PFSK-1 (cell line): ENCODE data around the gene TPSB2.
"Not testable (repeated sequence)": the region's sequence is repeated elsewhere in the genome, so short reads cannot be mapped to it uniquely, and the experiment has no call there.

ENCODE experiments used
- POLR2AphosphoS5 ChIP-seq: IDR thresholded peaks from 2 replicates; pipeline ENCODE4 v1.6.1; 2012; ENCODE audit warnings: low read depth, mild to moderate bottlenecking, control low read depth, low read length, moderate library complexity
- TAF1 ChIP-seq: IDR thresholded peaks from 2 replicates; pipeline ENCODE4 v1.6.1; 2012; ENCODE audit warnings: low read length, control low read depth, borderline replicate concordance; ENCODE audit not compliant: insufficient read depth
- TF ChIP-seq, protein P1 (sequence below), 2 experiments: IDR thresholded peaks; 2 replicates each; pipeline versions ENCODE4 v1.6.1 to v1.8.0; 2011 to 2012; ENCODE audit warnings: low read depth in 2 of 2, low read length in 2 of 2, control low read depth in 1 of 2, inconsistent platforms in 1 of 2, mild to moderate bottlenecking in 1 of 2, moderate library complexity in 1 of 2; ENCODE audit not compliant: insufficient read depth in 1 of 2

DNA sequence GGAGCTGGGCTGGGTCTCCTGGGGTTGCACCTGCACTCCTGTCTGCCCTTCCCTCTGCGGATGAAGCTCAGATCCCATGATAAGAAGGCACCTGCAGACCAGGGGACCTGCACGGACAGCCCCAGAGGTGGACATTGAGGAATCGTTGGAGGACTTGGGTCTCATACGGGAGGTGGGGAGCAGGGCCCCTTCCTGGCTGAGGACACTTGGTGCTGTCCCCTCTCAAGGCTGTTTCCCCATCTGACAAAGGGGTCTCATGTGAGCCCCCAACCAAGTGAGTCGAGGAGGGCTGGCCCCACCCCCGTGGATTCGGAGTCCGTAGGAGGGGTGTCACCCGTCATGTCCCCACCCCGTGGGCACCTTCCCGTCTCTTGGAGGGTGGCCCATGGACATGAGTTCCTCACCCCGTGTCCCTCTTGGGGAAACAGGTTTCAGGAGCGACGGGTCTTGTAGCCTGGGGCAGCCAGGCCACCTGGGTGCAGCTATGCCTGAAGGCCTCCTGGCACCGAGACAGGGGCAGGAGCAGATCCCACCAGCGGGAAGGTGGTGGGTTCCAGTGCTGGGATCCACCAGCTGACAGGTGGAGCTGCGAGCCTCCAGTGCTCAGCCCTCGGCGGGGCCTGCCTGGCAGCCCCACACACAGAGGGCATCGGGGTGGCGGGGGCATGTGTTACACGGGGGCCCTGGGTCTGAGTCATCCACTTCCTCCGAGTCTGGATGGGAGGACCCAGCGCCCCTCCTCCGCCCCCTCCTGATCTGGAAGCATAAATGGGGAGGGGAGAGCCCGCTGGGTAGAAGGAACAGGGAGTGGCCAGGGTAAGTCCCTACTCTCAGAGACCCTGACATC, 25.5 kb upstream of the TPSB2 start, which contains the start of gene TPSD1:
- not testable (repeated sequence) for TF ChIP-seq TAF1, POLR2AphosphoS5
- TF ChIP-seq, protein P1, sequence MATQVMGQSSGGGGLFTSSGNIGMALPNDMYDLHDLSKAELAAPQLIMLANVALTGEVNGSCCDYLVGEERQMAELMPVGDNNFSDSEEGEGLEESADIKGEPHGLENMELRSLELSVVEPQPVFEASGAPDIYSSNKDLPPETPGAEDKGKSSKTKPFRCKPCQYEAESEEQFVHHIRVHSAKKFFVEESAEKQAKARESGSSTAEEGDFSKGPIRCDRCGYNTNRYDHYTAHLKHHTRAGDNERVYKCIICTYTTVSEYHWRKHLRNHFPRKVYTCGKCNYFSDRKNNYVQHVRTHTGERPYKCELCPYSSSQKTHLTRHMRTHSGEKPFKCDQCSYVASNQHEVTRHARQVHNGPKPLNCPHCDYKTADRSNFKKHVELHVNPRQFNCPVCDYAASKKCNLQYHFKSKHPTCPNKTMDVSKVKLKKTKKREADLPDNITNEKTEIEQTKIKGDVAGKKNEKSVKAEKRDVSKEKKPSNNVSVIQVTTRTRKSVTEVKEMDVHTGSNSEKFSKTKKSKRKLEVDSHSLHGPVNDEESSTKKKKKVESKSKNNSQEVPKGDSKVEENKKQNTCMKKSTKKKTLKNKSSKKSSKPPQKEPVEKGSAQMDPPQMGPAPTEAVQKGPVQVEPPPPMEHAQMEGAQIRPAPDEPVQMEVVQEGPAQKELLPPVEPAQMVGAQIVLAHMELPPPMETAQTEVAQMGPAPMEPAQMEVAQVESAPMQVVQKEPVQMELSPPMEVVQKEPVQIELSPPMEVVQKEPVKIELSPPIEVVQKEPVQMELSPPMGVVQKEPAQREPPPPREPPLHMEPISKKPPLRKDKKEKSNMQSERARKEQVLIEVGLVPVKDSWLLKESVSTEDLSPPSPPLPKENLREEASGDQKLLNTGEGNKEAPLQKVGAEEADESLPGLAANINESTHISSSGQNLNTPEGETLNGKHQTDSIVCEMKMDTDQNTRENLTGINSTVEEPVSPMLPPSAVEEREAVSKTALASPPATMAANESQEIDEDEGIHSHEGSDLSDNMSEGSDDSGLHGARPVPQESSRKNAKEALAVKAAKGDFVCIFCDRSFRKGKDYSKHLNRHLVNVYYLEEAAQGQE (IDR thresholded peaks at IDR 0.05; ENCODE audit: insufficient read depth in 1 of 2, low read depth in 2 of 2, low read length in 2 of 2), result not testable (repeated sequence)
